IMR-90 (cell line): ENCODE results near the gene KPTN. TPM values are rescaled to one million over a fixed set of nuclear protein-coding genes. Genes with fewer than 3 reads are reported as not detected.

Source experiments
- ATAC-seq: fragments of 200-7000 bp; cut with Tn5 transposase; 2 replicates; pipeline ENCODE4 v1.9.1; 2020; ENCODE audit warnings: low read depth, mild to moderate bottlenecking, moderate library complexity
- BruUV-seq: library from RNA; stranded (reverse); fragments of 400-500 nt; replicated peaks from 2 replicates; lab custom pipeline; 2021; lab: Mats Ljungman, UMichigan
- CTCF ChIA-PET: fragments of 300-600 bp; formaldehyde crosslinking; extraction: SDS; loops from one replicate; lab custom pipeline; 2021; ENCODE audit warnings: antibody characterized with exemption; lab: Yijun Ruan, JAX
- POLR2A ChIA-PET: fragments of 300-600 bp; sonication (Branson Sonifier 250); formaldehyde crosslinking; loops from one replicate; lab custom pipeline; 2022; ENCODE audit warnings: antibody characterized with exemption; ENCODE audit not compliant: unreplicated experiment; lab: Charles Lee
- DNase-seq: peaks from one replicate; pipeline ENCODE4 v3.0.0; 2013
- H2AFZ ChIP-seq: replicated peaks from 2 replicates; pipeline ENCODE3; 2013; ENCODE audit warnings: low read length, mild to moderate bottlenecking; ENCODE audit not compliant: poor library complexity
- H2AK5ac ChIP-seq: 2 replicates; pipeline ENCODE4 v1.6.1; 2013; ENCODE audit warnings: low read depth, low read length, inconsistent platforms
- H2AK9ac ChIP-seq: replicated peaks from 2 replicates; pipeline ENCODE3; 2013; ENCODE audit warnings: mild to moderate bottlenecking, low read depth, low read length, moderate library complexity; ENCODE audit not compliant: poor library complexity
- H2BK120ac ChIP-seq: 2 replicates; pipeline ENCODE4 v1.6.1; 2013; ENCODE audit warnings: low read depth, low read length, inconsistent platforms
- H2BK15ac ChIP-seq: 3 replicates; pipeline ENCODE4 v1.6.1; 2013; ENCODE audit warnings: low read depth, low read length, inconsistent platforms
- H2BK20ac ChIP-seq: 2 replicates; pipeline ENCODE4 v1.6.1; 2013; ENCODE audit warnings: low read depth, mild to moderate bottlenecking, inconsistent platforms, low read length, moderate library complexity
- H2BK5ac ChIP-seq: 2 replicates; pipeline ENCODE4 v1.6.1; 2013; ENCODE audit warnings: mild to moderate bottlenecking, low read depth, low read length, inconsistent platforms; ENCODE audit not compliant: poor library complexity, severe bottlenecking
- H3K14ac ChIP-seq: replicated peaks from 2 replicates; pipeline ENCODE4 v1.6.1; 2013; ENCODE audit warnings: low read depth, low read length, inconsistent platforms
- H3K18ac ChIP-seq: 2 replicates; pipeline ENCODE4 v1.6.1; 2013; ENCODE audit warnings: low read depth, low read length, control low read depth
- H3K23ac ChIP-seq: 2 replicates; pipeline ENCODE4 v1.6.1; 2013; ENCODE audit warnings: low read depth, low read length, inconsistent platforms
- H3K27ac ChIP-seq: 2 replicates; pipeline ENCODE4 v1.5.1; 2013; ENCODE audit warnings: mild to moderate bottlenecking, control low read depth, low read length; ENCODE audit not compliant: insufficient read depth
- H3K27me3 ChIP-seq: 2 replicates; pipeline ENCODE4 v1.6.1; 2013; ENCODE audit warnings: low read length; ENCODE audit not compliant: control insufficient read depth, insufficient read depth
- H3K36me3 ChIP-seq: 2 replicates; pipeline ENCODE4 v1.6.1; 2013; ENCODE audit warnings: low read length, mixed read lengths; ENCODE audit not compliant: control insufficient read depth, insufficient read depth
- H3K4ac ChIP-seq: 2 replicates; pipeline ENCODE4 v1.6.1; 2013; ENCODE audit warnings: low read depth, low read length, inconsistent platforms
- H3K4me1 ChIP-seq: 2 replicates; pipeline ENCODE4 v1.6.1; 2013; ENCODE audit warnings: low read length, mixed read lengths; ENCODE audit not compliant: control insufficient read depth, insufficient read depth
- H3K4me2 ChIP-seq: 2 replicates; pipeline ENCODE4 v1.6.1; 2013; ENCODE audit warnings: low read depth, mild to moderate bottlenecking, control low read depth, low read length, moderate library complexity
- H3K4me3 ChIP-seq: 2 replicates; pipeline ENCODE4 v1.5.1; 2013; ENCODE audit warnings: low read depth, mild to moderate bottlenecking, control low read depth, low read length, moderate library complexity; ENCODE audit not compliant: insufficient read depth
- H3K56ac ChIP-seq: 2 replicates; pipeline ENCODE4 v1.6.1; 2013; ENCODE audit warnings: low read length, inconsistent platforms; ENCODE audit not compliant: insufficient read depth; ENCODE audit errors: extremely low read depth
- H3K79me1 ChIP-seq, 2 experiments: 2 replicates each; pipeline ENCODE4 v1.6.1; 2013; ENCODE audit warnings: low read length in 2 of 2, inconsistent platforms in 1 of 2, low read depth in 1 of 2
- H3K9ac ChIP-seq: 2 replicates; pipeline ENCODE4 v1.6.1; 2013; ENCODE audit warnings: low read depth, low read length, control low read depth
- H3K9me1 ChIP-seq: 2 replicates; pipeline ENCODE4 v1.6.1; 2013; ENCODE audit warnings: low read length, inconsistent platforms; ENCODE audit not compliant: insufficient read depth
- H3K9me3 ChIP-seq: 2 replicates; pipeline ENCODE4 v1.6.1; 2013; ENCODE audit warnings: low read length; ENCODE audit not compliant: control insufficient read depth, insufficient read depth
- H4K20me1 ChIP-seq: 2 replicates; pipeline ENCODE4 v1.6.1; 2013; ENCODE audit warnings: low read length, inconsistent platforms; ENCODE audit not compliant: insufficient read depth
- H4K5ac ChIP-seq: 2 replicates; pipeline ENCODE4 v1.6.1; 2013; ENCODE audit warnings: mild to moderate bottlenecking, low read depth, low read length, control low read depth
- H4K8ac ChIP-seq, 2 experiments: 2 replicates each; pipeline ENCODE4 v1.6.1; 2013; ENCODE audit warnings: low read depth in 2 of 2, low read length in 2 of 2, control low read depth in 1 of 2, inconsistent platforms in 1 of 2
- H4K91ac ChIP-seq: 2 replicates; pipeline ENCODE4 v1.6.1; 2013; ENCODE audit warnings: low read depth, low read length, inconsistent platforms; ENCODE audit not compliant: insufficient read depth
- CEBPB ChIP-seq: IDR thresholded peaks from 2 replicates; pipeline ENCODE4 v1.6.1; 2012; ENCODE audit warnings: low read depth, low read length, improper control_type of control experiment
- CHD1 ChIP-seq: IDR thresholded peaks from 2 replicates; pipeline ENCODE4 v1.6.1; 2012; ENCODE audit warnings: low read depth, low read length, improper control_type of control experiment
- FOS ChIP-seq: fragments of 150-350 bp; IDR thresholded peaks from 2 replicates; pipeline ENCODE4 v1.6.1; 2016; ENCODE audit warnings: low read depth, low read length
- MAFK ChIP-seq: IDR thresholded peaks from 2 replicates; pipeline ENCODE4 v1.6.1; 2012; ENCODE audit warnings: low read depth, low read length, improper control_type of control experiment
- MAZ ChIP-seq: IDR thresholded peaks from 2 replicates; pipeline ENCODE4 v1.6.1; 2012; ENCODE audit warnings: low read depth, mild to moderate bottlenecking, low read length, improper control_type of control experiment, moderate library complexity, borderline replicate concordance
- NFE2L2 ChIP-seq: fragments of 150-350 bp; IDR thresholded peaks from 2 replicates; pipeline ENCODE4 v1.6.1; 2016; ENCODE audit warnings: low read depth, mild to moderate bottlenecking, low read length
- POLR2A ChIP-seq: IDR thresholded peaks from 2 replicates; pipeline ENCODE4 v1.6.1; 2012; ENCODE audit warnings: mild to moderate bottlenecking, low read depth, low read length
- RAD21 ChIP-seq: IDR thresholded peaks from 2 replicates; pipeline ENCODE4 v1.6.1; 2012; ENCODE audit warnings: low read length, improper control_type of control experiment
- RFX5 ChIP-seq: IDR thresholded peaks from 2 replicates; pipeline ENCODE4 v1.8.0; 2012; ENCODE audit warnings: low read depth, mild to moderate bottlenecking, low read length, moderate library complexity
- SMC3 ChIP-seq: fragments of 150-350 bp; IDR thresholded peaks from 2 replicates; pipeline ENCODE4 v1.6.1; 2016; ENCODE audit warnings: low read depth, mild to moderate bottlenecking, antibody characterized with exemption, low read length, moderate library complexity
- WGBS, 2 experiments: methylation state at CpG; one replicate each; pipeline versions ENCODE4 v1.1.5 to v1.1.7; 2013; ENCODE audit warnings: missing lambda C conversion rate in 2 of 2; ENCODE audit not compliant: insufficient read length in 1 of 2; ENCODE audit errors: extremely low coverage in 2 of 2; 5-methylcytosine and 5-hydroxymethylcytosine counted together
- dilution Hi-C: fragments of 300-500 bp; cut with HindIII; formaldehyde crosslinking; loops from one replicate; pipeline ENCODE4 v1.14.3; 2018; ENCODE audit warnings: low sequenced_read_pairs; ENCODE audit not compliant: unreplicated experiment
- in situ Hi-C: fragments of 300-500 bp; cut with MboI; formaldehyde crosslinking; loops from 3 replicates; pipeline ENCODE4 v1.14.3; 2019; ENCODE audit warnings: low sequenced_read_pairs, inconsistent platforms, mixed read lengths
- intact Hi-C: fragments of 100-400 bp; cut with micrococcal nuclease; formaldehyde crosslinking; loops from 2 replicates; pipeline ENCODE4 v1.10.0; 2022
- polyA plus RNA-seq, 3 experiments: library from polyadenylated mRNA; depleted of rRNA; stranded (reverse); fragments of >200 nt; gene quantifications; 2 replicates each; pipeline ENCODE4 v1.2.3, GENCODE V29; 2012; ENCODE audit warnings: low replicate concordance in 1 of 3
- total RNA-seq: library from RNA; depleted of rRNA; stranded (reverse); fragments of >200 nt; gene quantifications from 2 replicates; pipeline ENCODE4 v1.2.3, GENCODE V29; 2012
- TF ChIP-seq, protein P1 (sequence below): fragments of 150-350 bp; IDR thresholded peaks from 2 replicates; pipeline ENCODE4 v1.6.1; 2016; ENCODE audit warnings: low read depth, mild to moderate bottlenecking, low read length, moderate library complexity, borderline replicate concordance
- TF ChIP-seq, protein P2 (sequence below): conservative IDR thresholded peaks from 2 replicates; pipeline ENCODE4 v1.5.1; 2012; ENCODE audit warnings: mild to moderate bottlenecking, low read depth, low read length, improper control_type of control experiment
- TF ChIP-seq, protein P3 (sequence below): fragments of 150-350 bp; IDR thresholded peaks from 2 replicates; pipeline ENCODE4 v1.6.1; 2017; ENCODE audit warnings: mild to moderate bottlenecking, antibody characterized with exemption, low read length, low read depth

The KPTN gene
- total and polyA plus RNA-seq, 2 of the 4 experiments (the other 2 are of a cell fraction): 4.1 to 15.4 TPM

DNA sequence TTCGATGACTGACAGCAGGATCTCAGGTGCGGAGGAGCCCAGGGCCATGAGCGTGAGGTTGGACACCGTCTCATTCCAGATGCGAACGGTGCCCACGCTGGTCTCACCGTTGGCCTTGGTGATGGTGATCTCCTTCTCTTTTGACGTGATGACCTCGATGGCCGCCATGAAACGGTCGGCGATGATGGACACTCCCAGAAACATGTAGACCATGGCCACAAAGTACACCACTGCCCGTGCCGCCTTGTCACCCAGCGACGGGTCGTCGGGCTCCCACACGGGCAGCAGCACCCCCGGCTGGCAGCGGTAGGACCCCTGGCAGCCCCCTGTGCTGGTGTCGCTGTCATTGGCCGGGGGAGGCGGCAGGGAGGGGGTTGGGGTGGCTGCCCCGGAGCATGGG is 18.1 kb downstream of the KPTN start:
- peaks cover 5% of the 10 kb centered on the region; the same call in 1 of the 2 replicates for H3K9me3 ChIP-seq
- H3K9me1 ChIP-seq: no peaks in the 10 kb centered on the region
- no peak overlapping the region for H2BK20ac ChIP-seq
- no peak overlapping the region for H3K23ac ChIP-seq
- in situ Hi-C loops (no loop called here), intact Hi-C loops (no loop called here), dilution Hi-C loops (no loop called here)
- no TSS peak for BruUV-seq
- H3K36me3 ChIP-seq: no peaks in the 10 kb centered on the region
- WGBS, 2 experiments: 91% methylated on average over 9 of the region's 27 CpGs; no CpG with 5 or more reads in 1 of the 2 experiments
- DNase-seq: no peak
- H4K91ac ChIP-seq: no peak overlapping the region
- no peak for ATAC-seq
- no peak overlapping the region for H3K4me2 ChIP-seq
- no peak overlapping the region for H3K14ac ChIP-seq
- H2BK15ac ChIP-seq: no peak overlapping the region
- no peaks in the 10 kb centered on the region; the same call in 1 of the 2 replicates for H4K20me1 ChIP-seq
- POLR2A ChIA-PET: no interaction called here
- H2AK9ac ChIP-seq: no peak overlapping the region
- no peak overlapping the region for H4K8ac ChIP-seq
- H4K5ac ChIP-seq: no peak overlapping the region
- no peak overlapping the region for H3K4me3 ChIP-seq
- H2BK5ac ChIP-seq: no peak overlapping the region
- no peak overlapping the region for H2AK5ac ChIP-seq
- TF ChIP-seq POLR2A (no peak), RAD21 (no peak), MAFK (no peak), CHD1 (no peak), MAZ (no peak), CEBPB (no peak), RFX5 (no peak), FOS (no peak), SMC3 (no peak), NFE2L2 (no peak)
- TF ChIP-seq, protein P1, sequence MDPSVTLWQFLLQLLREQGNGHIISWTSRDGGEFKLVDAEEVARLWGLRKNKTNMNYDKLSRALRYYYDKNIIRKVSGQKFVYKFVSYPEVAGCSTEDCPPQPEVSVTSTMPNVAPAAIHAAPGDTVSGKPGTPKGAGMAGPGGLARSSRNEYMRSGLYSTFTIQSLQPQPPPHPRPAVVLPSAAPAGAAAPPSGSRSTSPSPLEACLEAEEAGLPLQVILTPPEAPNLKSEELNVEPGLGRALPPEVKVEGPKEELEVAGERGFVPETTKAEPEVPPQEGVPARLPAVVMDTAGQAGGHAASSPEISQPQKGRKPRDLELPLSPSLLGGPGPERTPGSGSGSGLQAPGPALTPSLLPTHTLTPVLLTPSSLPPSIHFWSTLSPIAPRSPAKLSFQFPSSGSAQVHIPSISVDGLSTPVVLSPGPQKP: no peak
- TF ChIP-seq, protein P2, sequence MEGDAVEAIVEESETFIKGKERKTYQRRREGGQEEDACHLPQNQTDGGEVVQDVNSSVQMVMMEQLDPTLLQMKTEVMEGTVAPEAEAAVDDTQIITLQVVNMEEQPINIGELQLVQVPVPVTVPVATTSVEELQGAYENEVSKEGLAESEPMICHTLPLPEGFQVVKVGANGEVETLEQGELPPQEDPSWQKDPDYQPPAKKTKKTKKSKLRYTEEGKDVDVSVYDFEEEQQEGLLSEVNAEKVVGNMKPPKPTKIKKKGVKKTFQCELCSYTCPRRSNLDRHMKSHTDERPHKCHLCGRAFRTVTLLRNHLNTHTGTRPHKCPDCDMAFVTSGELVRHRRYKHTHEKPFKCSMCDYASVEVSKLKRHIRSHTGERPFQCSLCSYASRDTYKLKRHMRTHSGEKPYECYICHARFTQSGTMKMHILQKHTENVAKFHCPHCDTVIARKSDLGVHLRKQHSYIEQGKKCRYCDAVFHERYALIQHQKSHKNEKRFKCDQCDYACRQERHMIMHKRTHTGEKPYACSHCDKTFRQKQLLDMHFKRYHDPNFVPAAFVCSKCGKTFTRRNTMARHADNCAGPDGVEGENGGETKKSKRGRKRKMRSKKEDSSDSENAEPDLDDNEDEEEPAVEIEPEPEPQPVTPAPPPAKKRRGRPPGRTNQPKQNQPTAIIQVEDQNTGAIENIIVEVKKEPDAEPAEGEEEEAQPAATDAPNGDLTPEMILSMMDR: no peak
- TF ChIP-seq, protein P3, sequence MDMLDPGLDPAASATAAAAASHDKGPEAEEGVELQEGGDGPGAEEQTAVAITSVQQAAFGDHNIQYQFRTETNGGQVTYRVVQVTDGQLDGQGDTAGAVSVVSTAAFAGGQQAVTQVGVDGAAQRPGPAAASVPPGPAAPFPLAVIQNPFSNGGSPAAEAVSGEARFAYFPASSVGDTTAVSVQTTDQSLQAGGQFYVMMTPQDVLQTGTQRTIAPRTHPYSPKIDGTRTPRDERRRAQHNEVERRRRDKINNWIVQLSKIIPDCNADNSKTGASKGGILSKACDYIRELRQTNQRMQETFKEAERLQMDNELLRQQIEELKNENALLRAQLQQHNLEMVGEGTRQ: no peak
- no peak overlapping the region for H2BK120ac ChIP-seq
- no peak overlapping the region for H2AFZ ChIP-seq
- no peak overlapping the region for H3K18ac ChIP-seq
- H3K4ac ChIP-seq: no peak overlapping the region
- H3K79me1 ChIP-seq: no peaks in the 10 kb centered on the region
- no peak overlapping the region for H3K56ac ChIP-seq
- no peak overlapping the region for H3K9ac ChIP-seq
- CTCF ChIA-PET: interaction anchor here (1.2 kb wide), 1 partner anchor 18 kb away, joined by 3 read pairs; the partner anchor contains the start of gene KPTN
- no peaks in the 10 kb centered on the region for H3K4me1 ChIP-seq
- H3K27me3 ChIP-seq: peaks cover 61% of the 10 kb centered on the region
- H3K27ac ChIP-seq: no peak overlapping the region
